Renal cortical epithelial cell (primary cell): ENCODE results near the gene RESF1. TPM values are rescaled to one million over a fixed set of nuclear protein-coding genes. Genes with fewer than 3 reads are reported as not detected.
A peak's percentile ranks its signal among the peaks of the same experiment; 100 is the strongest.

Source experiments
- DNase-seq: peaks from one replicate; pipeline ENCODE4 v3.0.0-alpha.2; 2011; ENCODE audit warnings: low read depth
- total RNA-seq: library from RNA; depleted of rRNA; stranded (reverse); fragments of >200 nt; gene quantifications from 2 replicates; pipeline ENCODE4 v1.2.3, GENCODE V29; 2014

The RESF1 gene
- total RNA-seq, 1 donor from 2014 or later, result 88.5 TPM

DNA sequence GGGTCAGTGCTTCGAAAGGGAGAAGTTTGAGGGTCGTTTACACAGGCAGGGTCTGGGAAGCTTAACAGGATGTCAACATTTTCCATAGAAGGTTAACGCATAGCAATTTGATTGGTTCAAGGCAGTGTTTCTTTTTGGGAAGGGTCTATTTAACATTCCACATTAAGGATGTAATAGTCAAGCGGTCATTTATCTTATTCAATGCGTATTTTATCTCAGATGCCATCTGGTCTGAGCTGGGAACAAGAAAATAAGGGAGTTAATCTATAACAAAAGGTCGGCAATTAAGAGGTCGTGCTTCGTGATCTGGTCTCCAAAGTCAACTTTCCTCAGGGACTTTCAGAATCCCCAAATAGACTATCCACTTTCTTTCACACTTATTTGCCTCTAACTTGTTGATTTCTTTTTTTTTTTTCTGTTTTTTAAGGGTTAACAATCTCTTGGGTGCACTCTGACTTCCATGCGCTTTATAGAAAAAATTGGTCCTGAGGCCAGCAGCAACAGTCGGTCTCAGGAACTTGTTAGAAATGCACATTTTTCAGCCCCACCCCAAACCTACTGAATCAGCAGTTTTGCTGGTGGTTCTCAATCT lies 550 bp upstream of the RESF1 start:
- peak; percentile 64 for DNase-seq

DNA sequence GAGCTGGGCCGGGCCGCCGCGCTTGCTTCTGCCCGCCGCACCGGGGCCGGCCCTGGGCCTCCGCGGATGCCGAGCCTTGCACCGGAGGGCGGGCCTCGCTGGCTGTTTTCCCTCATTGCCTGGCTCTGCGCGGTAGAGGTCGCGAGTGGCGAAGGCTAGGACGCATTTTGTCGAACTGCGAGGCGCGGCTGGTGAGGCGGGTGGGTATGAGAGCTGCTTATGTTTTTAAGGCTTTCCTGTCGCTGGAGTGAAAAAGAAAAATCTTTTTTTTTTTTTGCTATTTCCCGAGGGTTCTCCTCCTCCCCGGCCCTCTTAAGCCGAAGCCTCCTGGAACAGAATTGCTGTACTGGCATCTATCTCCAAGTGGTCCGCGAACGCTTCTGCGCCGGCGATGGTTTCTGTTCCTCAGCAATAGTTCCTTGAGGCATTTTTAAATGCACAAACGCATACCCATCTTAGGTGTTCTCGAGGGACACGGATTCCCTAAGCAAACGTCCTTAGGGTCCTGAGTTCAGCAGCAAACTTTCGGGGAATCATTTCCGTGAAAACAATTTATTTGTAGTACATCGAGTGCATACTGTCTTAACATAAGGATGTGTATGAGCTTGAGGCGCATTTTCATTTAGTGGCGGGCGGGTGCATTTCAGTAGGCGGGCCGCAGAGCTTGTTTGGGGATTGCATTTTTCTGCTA lies 631 bp downstream of the RESF1 start:
- peak; percentile 36 for DNase-seq

DNA sequence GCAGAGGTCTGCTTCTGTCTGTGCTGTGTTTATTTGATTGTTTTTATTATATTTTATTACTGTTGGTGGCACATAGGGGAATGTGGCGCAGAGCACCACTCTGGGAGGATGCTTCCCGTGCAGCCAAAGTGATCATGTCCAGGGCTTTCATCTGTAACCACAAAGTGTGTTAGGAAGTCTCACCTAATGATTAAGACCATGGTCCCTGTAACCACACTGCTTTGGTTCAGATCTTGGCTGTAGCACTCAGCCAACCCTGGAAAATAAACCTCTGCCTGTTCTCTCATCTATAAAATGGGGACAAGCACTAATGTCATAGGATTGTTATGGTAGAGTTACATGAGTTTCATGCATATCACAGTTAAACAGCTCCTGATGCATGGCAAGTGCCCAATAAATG lies 1.9 kb downstream of the RESF1 start:
- peak; percentile 54 for DNase-seq

DNA sequence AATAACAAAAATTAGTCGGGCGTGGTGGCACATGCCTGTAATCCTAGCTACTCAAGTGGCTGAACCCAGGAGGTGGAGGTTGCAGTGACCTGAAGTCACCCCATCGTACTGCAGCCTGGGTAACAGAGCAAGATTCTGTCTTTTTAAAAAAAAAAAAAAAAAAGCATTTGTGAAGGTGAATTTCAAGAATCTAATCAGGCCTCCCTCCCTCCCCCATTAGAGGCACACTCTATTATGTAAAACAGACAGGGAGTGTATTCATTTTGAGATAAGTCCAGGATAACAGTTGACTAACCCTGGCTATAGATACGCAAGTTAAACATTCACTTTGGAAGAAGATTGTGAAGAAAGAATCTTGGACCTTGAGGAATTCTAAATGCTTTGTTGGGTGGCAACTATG lies 2.9 kb downstream of the RESF1 start:
- DNase-seq, result peak; percentile 66

DNA sequence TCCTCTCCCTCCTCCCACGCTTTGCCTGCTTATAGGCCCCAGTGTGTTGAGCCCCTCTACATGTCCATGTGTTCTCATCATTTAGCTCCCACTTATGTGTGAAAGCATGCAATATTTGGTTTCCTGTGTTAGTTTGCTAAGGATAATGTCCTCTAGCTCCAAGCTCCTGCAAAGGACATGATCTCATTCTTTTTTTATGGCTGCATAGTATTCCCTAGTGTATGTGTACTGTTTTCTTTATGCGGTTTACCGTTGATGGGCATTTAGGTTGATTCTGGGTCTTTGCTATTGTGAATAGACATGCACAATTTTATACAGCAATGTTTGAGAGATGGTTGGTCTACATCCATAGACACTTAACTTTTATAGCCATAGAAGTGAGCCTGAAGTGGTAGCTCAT lies 5.1 kb downstream of the RESF1 start:
- DNase-seq, result no peak

DNA sequence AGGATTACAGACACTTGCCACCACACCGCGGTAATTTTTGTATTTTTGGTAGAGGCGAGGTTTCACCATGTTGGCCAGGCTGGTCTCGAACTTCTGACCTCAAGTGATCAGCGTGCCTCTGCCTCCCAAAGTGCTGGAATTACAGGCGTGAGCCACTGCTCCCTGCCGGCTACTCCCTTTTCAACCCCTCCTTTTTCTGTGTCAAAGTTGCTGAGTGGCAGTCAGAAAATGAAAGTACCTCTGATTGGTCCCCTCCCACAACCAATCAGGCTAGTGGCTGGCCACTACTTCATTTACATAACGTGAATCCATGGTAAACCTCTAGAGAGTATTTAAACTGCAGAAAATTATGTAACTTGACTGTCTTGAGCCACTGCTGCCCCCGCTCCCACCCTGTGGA lies 5.9 kb downstream of the RESF1 start:
- no peak for DNase-seq

DNA sequence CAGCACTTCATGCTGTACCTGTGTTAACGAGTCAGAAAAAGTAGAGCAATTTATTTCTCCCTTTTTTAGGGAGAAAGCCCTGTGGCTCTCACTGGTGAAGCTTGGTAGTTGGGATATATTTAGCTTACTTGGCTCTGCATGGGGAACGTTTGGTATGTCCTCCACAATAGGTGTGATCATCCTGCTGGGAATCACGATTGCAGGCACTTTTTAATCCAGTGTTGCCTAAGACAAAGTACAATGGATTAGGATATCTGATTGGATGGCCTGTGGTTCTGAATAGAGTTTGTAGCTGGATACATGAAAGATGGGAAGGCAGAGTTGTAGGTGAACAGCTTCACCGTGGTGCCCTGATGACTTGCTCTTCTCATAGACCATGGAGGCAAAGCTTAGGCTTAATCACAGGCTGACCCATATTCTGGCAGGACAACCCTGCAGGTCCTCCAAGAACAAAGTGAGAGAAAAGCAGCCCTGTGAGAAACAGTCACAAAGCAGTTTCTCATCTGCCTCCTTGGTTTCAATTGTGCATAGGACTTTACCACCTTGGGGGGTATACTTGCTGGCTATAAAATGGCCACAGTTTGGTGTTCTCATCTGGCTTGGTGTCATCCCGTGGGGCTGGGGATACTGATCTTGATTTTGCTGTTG lies 7.5 kb downstream of the RESF1 start:
- DNase-seq, result no peak

DNA sequence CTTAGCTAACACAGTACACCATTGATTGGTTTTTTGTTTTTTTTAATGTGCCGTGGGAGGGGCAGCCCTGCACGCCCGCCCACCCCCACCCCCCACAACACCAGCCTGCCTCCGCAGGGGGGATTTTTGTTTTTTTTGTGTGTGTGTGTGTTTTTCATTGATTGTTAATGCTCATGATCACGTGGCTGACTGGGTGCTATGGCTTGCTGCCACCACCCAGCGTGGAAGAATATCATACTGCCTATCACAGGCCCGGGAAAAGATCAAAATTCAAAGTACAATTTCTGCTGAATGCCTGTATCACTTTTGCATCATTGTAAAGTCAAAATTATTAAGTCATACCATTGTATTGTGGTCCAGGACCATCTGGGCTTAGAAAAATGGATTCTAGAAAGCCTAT lies 8.3 kb downstream of the RESF1 start:
- no peak for DNase-seq

DNA sequence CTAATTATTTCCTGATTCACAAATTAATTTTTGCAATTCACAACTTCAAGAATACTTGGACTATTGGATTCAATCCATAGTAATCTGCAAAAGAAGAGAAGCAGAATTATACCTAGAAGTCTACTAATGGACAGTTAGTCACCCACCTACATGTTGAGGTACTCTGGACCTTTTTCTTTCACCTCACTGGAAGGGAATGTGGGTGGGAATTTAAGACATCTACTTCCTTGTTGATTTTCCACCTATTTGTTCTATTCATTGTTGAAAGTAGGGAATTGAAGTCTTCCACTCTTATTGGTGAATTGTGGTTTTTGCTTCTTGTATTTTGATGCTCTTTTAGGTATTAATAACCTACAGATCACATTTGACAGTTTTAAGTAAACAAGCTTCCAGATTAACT lies 11.0 kb downstream of the RESF1 start:
- DNase-seq, result peak; percentile 72

DNA sequence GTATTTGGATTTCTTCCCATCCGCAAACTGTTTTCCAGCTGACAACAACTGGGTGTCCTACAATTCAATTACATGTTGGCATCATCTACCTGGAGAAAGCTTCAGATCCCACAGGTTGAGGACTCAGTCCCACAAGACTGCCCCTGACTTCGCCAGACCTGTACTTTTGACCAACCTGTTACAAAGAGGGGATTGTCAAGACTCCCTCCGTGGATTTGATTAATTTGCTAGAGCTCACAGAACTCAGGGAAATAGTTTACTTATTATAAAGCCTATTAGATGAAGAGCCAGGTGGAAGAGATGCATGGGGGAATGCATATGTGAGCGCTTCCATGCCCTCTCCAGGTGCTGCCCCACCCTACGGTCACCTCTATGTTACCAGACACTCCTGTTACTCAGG lies 14.6 kb downstream of the RESF1 start:
- no peak for DNase-seq

DNA sequence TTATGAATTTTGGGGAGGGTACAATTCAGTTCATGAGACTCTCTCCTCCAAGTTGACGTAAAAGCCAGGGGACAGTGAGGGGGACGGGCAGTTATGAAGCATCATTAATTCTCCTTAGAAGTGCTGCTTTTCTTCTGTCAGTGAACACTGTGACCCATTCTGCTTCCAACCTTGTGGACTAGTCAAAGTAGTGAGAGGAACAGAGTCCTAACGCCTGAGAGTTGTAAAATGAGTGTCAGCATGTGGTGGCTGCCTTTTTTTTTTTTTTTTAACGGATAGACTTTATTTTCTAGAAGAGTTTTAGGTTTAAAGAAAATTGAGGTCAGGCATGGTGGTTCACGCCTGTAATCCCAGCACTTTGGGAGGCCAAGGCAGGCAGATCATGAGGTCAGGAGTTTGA lies 15.5 kb downstream of the RESF1 start:
- DNase-seq, result no peak

DNA sequence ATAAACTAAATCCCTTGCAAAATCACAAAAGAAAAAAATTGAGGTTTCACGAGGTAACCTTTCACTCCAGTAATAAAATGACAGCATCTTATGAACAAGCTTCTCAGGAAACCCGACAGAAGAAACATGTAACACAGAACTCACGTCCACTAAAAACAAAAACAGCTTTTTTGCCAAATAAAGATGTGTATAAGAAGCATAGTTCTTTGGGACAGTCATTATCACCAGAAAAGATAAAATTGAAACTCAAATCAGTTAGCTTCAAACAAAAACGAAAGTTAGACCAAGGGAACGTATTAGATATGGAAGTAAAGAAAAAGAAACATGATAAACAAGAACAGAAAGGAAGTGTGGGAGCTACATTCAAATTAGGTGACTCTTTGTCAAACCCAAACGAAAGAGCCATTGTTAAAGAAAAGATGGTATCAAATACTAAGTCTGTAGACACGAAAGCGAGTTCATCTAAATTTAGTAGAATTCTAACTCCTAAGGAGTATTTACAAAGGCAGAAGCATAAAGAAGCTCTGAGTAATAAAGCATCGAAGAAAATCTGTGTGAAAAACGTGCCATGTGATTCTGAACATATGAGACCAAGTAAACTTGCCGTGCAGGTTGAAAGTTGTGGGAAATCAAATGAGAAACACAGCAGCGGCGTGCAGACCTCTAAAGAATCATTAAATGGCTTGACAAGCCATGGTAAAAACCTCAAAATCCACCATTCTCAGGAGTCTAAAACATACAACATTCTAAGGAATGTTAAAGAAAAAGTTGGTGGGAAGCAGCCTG lies 25.8 kb downstream of the RESF1 start:
- no peak for DNase-seq

DNA sequence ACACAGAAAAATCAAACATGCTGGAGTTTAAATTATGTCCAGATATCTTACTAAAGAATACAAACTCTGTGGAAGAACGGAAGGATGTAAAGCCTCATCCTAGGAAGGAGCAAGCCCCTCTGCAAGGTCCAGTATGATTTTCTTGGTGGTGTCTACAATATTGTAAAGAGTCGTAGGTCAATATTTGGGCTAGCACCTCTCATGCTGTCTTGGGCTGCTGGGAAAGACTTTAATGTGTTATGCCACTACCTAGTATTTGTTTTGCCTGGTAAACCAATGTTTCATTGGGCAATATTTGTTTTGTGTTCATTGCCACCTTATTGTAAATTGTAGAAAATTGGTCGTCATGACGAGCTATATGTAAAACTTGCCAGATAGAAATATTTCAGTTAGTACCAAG lies 26.6 kb downstream of the RESF1 start:
- DNase-seq, result no peak

DNA sequence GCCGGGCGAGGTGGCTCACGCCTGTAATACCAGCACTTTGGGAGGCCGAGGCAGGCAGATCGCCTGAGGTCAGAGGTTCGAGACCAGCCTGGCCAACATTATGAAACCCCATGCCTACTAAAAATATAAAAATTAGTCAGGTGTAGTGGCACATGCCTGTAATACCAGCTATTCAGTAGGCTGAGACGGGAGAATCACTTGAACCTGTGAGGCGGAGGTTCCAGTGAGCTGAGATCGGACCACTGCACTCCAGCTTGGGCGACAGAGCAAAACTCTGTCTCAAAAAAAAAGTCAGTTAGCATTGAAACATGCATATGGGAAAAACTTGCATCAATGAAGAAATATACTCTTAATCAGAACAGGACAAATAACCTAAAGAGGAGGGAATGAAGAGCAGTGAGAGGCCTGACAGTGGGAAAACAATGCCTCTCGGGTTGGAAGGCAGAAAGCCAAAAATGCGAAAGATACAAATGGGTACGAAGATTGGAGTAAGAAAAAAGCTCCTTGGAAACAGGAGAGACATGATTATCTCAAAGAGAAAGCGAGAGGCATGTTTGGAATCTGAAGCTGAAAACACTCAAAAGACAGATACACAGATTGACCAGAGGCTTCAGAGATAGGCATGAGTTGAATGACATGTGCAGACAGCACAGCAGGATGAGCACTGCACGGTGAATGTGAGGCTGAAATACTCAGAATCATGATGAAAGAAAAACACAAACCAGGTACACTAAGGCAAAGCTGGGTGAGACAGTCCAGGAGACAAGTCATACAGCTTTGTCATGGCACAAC lies 30.6 kb downstream of the RESF1 start:
- peak; percentile 54 for DNase-seq

DNA sequence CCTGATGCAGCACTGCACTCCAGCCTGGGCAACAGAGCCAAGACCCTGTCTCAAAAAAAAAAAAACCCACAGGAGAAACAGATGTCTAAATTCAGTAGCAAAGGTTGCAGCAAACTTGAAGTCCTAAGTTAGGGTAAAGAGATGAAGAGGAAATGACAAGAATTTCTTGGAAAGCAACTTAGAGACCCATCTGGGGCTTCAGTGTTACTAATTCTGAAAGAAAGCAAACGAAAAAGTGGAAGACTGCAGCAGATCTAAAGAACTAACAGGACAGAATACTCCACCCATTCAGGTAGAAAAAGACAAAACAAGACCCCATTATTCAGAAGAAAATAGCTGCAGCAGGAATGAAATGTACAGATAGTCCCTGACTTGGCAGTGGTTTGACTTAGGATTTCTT lies 31.9 kb downstream of the RESF1 start:
- DNase-seq, result no peak

DNA sequence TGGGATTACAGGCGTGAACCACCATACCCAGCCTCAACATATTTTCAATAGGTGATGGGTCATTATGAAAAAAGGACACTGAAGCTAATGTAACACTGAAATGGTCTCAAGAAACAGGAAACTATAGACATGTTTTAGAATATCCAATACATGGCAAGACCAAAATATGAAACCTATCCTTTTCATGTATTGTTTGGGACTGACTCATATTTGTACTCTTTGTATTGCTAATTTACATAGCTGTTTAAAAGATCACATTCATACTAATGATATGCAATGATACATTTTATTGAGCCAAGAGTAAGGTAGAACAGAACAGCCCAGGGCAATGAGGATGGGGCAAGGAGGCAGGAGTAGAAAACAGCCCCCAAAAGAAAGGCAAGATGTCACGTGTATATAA lies 32.6 kb downstream of the RESF1 start:
- DNase-seq, result no peak

DNA sequence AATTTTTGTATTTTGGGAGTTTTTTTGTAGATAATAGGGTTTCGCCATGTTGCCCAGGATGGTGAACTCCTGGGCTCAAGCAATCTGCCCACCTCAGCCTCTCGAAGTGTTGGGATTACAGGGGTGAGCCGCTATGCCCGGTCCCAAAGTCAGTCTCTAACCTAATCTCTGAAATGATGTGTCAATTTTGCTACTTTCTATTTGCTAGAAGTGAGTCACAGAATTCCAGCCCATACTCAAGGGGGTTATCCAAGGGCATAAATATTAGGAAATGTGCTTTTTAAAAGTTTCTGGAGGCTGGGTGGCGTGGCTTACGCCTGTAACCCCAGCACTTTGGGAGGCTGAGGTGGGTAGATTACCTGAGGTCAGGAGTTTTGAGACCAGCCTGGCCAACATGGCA lies 40.5 kb downstream of the RESF1 start:
- no peak for DNase-seq

DNA sequence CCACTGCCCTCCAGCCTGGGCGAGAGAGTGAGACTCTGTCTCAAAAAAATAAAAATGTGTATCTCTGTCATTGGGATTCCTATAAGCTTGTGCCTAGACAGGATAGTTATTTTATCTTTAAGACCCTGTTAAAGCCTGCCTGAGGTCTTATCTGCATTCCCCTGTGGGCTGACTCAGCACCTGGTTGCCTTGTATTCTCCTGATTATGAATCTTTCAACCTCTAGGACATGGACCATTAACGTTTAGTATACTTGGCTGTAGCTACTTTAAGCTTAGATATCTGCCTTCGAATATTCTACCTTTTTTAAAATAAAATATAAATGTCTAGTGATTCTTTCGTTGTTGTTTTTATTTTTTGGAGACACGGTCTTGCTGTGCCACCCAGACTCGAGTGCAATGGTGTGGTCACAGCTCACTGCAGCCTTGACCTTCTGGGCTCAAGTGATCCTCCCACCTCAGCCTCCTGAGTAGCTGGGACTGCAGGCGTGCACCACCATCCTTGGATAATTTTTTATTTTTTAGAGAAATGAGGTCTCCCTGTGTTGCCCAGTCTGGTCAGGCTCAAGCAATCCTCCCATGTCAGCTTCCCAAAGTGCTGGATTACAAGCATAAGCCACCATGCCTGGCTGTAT lies 41.3 kb downstream of the RESF1 start:
- no peak for DNase-seq

DNA sequence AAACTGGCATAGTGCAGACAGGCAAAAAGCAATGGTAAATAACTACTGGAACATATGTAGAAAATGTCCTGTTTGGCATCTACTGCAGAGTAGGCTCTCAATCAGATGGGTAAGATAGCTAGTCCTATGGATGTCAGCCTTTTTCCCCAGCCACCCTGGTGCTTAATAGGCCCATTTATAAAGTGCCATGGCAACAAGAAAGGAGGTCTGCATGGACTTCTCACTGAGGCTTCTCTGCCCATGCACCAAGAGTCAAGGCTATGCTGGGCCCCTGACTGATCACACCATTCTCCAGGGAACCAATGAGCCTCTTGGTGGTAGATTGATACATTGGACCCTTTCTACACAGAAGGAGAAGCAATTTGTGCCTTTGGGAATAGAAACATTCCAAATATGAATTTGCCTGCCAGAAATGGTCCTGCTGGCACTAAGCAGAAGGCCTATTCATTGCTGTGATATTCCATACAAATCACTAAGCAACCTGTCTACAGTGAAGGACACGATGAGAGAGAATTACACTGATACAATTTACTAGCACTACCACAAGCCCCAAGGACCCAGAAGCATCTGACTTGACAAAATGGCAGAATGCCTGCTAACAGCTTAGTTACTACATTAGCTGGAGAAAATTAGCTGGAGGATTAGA lies 43.8 kb downstream of the RESF1 start:
- DNase-seq, result no peak

DNA sequence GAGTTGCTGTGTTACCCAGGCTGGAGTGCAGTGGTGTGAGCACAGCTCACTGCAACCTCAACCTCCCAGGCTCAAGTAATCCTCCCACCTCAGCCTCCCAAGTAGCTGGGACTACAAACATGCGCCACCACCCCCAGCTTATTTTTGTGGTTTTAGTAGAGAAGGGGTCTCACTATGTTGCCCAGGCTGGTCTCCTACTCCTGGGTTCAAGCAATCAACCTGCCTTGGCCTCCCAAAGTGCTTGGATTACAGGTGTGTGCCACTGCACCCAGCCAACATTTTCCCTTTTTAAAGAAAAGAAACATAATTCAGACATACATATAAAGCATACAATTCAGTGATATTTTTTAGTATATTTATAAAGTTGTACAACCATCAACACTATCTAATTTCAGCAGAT lies 44.4 kb downstream of the RESF1 start:
- no peak for DNase-seq
